ENCODE measurements around the gene PLAAT2. TPM values are rescaled to one million over a fixed set of nuclear protein-coding genes. Genes with fewer than 3 reads are reported as not detected.
"Not testable (repeated sequence)": the region's sequence is repeated elsewhere in the genome, so short reads cannot be mapped to it uniquely, and the experiment has no call there.

Gene PLAAT2
- total RNA-seq, 1 experiment from 2014 or later: 1.2 TPM

DNA sequence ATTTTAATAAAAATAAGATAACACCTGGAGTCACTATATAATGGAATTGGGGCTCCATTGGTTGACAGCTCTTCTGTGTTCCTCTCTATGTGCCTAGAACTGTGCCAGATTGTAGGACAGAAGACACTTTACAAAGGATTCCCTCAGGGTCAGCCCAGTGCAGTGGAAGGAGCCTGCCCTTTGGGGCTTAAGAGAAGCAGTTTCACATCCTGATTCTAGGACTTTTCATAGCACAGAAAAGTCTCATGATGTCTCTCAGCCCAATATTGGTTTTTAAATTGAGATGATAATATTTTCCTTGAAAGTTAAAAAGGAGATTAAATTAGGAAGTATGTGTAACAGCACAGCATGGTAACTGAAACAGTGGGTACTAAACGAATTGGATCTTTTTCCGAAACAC is 19.5 kb downstream of the PLAAT2 start:
- intact Hi-C loops (cut with micrococcal nuclease; ENCODE audit: unreplicated experiment): no loop called here
- H3K27me3 Mint-ChIP-seq (ENCODE audit: insufficient read depth, unreplicated experiment): no peaks in the 10 kb centered on the region
- POLR2A ChIA-PET: no interaction called here
- H3K36me3 Mint-ChIP-seq (ENCODE audit: insufficient read depth, unreplicated experiment): no peaks in the 10 kb centered on the region
- Histone ChIP-seq H3K4me3 (ENCODE audit: low read depth, low read length) (no peak overlapping the region), H3K4me1 (no peaks in the 10 kb centered on the region), H3K9me3 (no peaks in the 10 kb centered on the region), H3K27me3 (replicated peaks; ENCODE audit: control insufficient read depth, insufficient read depth, low read length) (no peaks in the 10 kb centered on the region), H3K36me3 (ENCODE audit: control insufficient read depth, insufficient read depth, low read length) (no peaks in the 10 kb centered on the region)
- no peak overlapping the region for H3K4me3 Mint-ChIP-seq (ENCODE audit: unreplicated experiment)
- H3K4me1 Mint-ChIP-seq (ENCODE audit: low read depth, unreplicated experiment): no peaks in the 10 kb centered on the region
- BruUV-seq (replicated peaks): no TSS peak
- no peak for DNase-seq
- H3K9me3 Mint-ChIP-seq (ENCODE audit: unreplicated experiment): no peaks in the 10 kb centered on the region
- no peak overlapping the region for H3K27ac Mint-ChIP-seq (ENCODE audit: unreplicated experiment)
- CTCF ChIA-PET: no interaction called here
- TF ChIP-seq, protein P1, sequence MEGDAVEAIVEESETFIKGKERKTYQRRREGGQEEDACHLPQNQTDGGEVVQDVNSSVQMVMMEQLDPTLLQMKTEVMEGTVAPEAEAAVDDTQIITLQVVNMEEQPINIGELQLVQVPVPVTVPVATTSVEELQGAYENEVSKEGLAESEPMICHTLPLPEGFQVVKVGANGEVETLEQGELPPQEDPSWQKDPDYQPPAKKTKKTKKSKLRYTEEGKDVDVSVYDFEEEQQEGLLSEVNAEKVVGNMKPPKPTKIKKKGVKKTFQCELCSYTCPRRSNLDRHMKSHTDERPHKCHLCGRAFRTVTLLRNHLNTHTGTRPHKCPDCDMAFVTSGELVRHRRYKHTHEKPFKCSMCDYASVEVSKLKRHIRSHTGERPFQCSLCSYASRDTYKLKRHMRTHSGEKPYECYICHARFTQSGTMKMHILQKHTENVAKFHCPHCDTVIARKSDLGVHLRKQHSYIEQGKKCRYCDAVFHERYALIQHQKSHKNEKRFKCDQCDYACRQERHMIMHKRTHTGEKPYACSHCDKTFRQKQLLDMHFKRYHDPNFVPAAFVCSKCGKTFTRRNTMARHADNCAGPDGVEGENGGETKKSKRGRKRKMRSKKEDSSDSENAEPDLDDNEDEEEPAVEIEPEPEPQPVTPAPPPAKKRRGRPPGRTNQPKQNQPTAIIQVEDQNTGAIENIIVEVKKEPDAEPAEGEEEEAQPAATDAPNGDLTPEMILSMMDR (IDR thresholded peaks at IDR 0.05; ENCODE audit: insufficient read depth in 1 of 2, low read depth in 1 of 2, low read length in 1 of 2, severe bottlenecking in 1 of 2, unreplicated experiment in 1 of 2): no peak

DNA sequence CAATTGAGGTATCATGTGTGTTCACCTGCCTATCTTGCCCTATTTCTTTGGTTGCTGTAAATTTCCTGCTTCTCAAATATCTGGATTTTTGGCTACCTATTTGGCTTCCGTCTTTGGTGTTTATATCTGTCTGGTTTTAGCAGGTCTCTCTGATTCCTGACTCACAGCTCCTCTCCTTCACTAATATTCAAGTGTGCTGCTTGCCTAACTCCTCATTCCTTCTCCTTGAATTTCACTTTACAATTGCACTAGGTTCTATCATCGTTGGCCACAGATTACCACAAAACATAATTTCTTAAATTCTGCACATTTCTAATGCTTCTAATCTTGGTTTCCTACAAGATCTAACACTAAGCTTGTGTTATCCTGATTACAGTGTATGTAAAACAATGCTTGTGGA is 20.7 kb downstream of the PLAAT2 start:
- CTCF ChIA-PET; H3K4me1 ChIP-seq; H3K9me3 Mint-ChIP-seq (ENCODE audit: unreplicated experiment); H3K4me3 Mint-ChIP-seq (ENCODE audit: unreplicated experiment); H3K27ac Mint-ChIP-seq (ENCODE audit: unreplicated experiment); intact Hi-C loops (cut with micrococcal nuclease; ENCODE audit: unreplicated experiment); H3K27me3 ChIP-seq (replicated peaks; ENCODE audit: control insufficient read depth, insufficient read depth, low read length); H3K4me3 ChIP-seq (ENCODE audit: low read depth, low read length); H3K36me3 ChIP-seq (ENCODE audit: control insufficient read depth, insufficient read depth, low read length); BruUV-seq (replicated peaks); POLR2A ChIA-PET; DNase-seq; H3K4me1 Mint-ChIP-seq (ENCODE audit: low read depth, unreplicated experiment); H3K27me3 Mint-ChIP-seq (ENCODE audit: insufficient read depth, unreplicated experiment); H3K36me3 Mint-ChIP-seq (ENCODE audit: insufficient read depth, unreplicated experiment); H3K9me3 ChIP-seq: not testable (repeated sequence)

- BruUV-seq (replicated peaks): no TSS peak
- Histone ChIP-seq H3K27me3 (replicated peaks; ENCODE audit: control insufficient read depth, insufficient read depth, low read length) (no peaks in the 10 kb centered on the region), H3K4me1 (peaks cover 28% of the 10 kb centered on the region), H3K36me3 (ENCODE audit: control insufficient read depth, insufficient read depth, low read length) (no peaks in the 10 kb centered on the region), H3K4me3 (ENCODE audit: low read depth, low read length) (no peak overlapping the region), H3K9me3 (no peaks in the 10 kb centered on the region)
- no peaks in the 10 kb centered on the region for H3K9me3 Mint-ChIP-seq (ENCODE audit: unreplicated experiment)
- peaks cover 16% of the 10 kb centered on the region for H3K4me1 Mint-ChIP-seq (ENCODE audit: low read depth, unreplicated experiment)
- no peaks in the 10 kb centered on the region for H3K27me3 Mint-ChIP-seq (ENCODE audit: insufficient read depth, unreplicated experiment)
- intact Hi-C loops (cut with micrococcal nuclease; ENCODE audit: unreplicated experiment): no loop called here
- H3K4me3 Mint-ChIP-seq (ENCODE audit: unreplicated experiment): no peak overlapping the region
- no peak for DNase-seq
- POLR2A ChIA-PET: no interaction called here
- TF ChIP-seq, protein P1 (IDR thresholded peaks at IDR 0.05; ENCODE audit: insufficient read depth in 1 of 2, low read depth in 1 of 2, low read length in 1 of 2, severe bottlenecking in 1 of 2, unreplicated experiment in 1 of 2): no peak
- no peaks in the 10 kb centered on the region for H3K36me3 Mint-ChIP-seq (ENCODE audit: insufficient read depth, unreplicated experiment)
- no peak overlapping the region for H3K27ac Mint-ChIP-seq (ENCODE audit: unreplicated experiment)
- CTCF ChIA-PET: no interaction called here
Measured at GRCh38 chr11:63537293-63538101, 25.7 kb downstream of the PLAAT2 start.

All from Caco-2 (cell line).